Mammary epithelial cell (primary cell): ENCODE results near the gene TMEM131.

Experiments
- CTCF ChIP-seq, 2 donors: IDR thresholded peaks in 1 of 2; conservative IDR thresholded peaks in 1 of 2; 2 replicates each; pipeline ENCODE4 v1.5.1; 2011 to 2012; ENCODE audit warnings: inconsistent platforms in 2 of 2, low read length in 2 of 2, mild to moderate bottlenecking in 2 of 2, control low read depth in 1 of 2, low read depth in 1 of 2; ENCODE audit not compliant: insufficient read depth in 1 of 2; ENCODE audit errors: extremely low read depth in 1 of 2
- EZH2 ChIP-seq: IDR thresholded peaks from 2 replicates; pipeline ENCODE4 v1.6.1; 2012; ENCODE audit warnings: low read length, inconsistent platforms, borderline replicate concordance

DNA sequence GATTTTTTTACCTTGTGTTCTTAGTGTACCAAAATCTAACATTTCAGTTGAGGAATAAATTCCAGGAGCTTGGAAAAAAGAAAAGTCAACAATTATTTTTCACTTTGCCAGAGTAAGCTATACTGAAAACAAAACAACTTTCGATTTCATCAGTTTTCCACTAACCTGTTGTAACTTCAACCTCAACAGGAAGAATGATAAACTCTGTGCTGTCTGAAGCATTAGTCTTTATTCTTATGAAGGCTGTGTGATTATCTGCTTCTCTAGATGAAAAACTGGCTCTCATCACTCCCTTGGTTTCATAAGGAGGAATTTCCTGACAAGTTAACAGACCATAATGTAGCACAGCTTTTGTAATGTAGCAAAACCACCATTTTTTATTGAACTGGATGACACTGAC is 161.1 kb downstream of the TMEM131 start:
- TF ChIP-seq CTCF (conservative IDR thresholded peaks at IDR 0.05 in 1 of 2, IDR thresholded peaks at IDR 0.05 in 1 of 2; ENCODE audit: extremely low read depth in 1 of 2, insufficient read depth in 1 of 2, low read depth in 1 of 2, low read length in 2 of 2): no peak
- no peak for TF ChIP-seq EZH2
